Measurements from ENCODE around the gene EEF1G. TPM values are rescaled to one million over a fixed set of nuclear protein-coding genes. Genes with fewer than 3 reads are reported as not detected.

The EEF1G gene
- total and polyA plus RNA-seq, 2 of the 13 experiments (the other 11 are each of a cell fraction or from before 2014, with no cell fraction given) = 1,787 to 2,144 TPM

DNA sequence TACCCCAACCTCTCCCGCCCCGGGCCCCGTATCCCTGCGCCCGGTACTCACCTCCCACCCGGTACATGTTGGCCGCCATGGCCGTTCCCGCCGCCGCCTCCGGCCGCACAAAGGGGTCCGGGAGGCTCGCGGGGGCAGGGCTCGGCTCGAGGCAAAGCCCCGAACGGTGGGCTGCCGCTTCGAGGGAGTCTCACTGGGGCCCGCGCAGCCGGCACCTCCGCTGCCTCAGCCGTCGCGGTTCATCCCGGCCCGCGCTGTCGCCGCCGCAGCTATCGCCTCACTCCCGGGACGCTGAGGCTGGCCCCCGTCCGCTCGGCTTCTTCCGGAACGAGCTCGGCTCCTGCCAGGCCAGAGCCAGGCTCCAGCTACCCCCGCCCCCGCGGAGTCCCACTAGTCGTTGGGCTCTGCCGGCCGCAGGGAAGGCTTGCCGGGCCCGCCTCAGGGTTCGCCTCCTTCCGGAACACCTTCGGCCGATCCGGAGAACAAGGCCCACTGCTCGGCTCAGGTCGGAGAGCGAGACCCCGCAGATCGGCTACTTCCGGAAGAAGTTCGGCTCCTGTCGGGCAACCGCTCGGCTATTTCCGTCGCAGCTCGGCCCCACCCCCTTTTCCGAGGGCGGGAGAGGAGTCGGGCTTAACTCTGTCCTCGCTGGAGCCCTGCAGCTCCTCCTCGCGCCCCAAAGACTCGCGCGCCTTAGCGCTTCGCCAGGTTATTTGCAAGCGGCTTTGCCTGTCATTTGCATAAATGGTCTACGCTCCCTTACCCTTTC is 27.9 kb upstream of the EEF1G start, which contains the start of gene MTA2 (continued):
- TF ChIP-seq, protein P1, sequence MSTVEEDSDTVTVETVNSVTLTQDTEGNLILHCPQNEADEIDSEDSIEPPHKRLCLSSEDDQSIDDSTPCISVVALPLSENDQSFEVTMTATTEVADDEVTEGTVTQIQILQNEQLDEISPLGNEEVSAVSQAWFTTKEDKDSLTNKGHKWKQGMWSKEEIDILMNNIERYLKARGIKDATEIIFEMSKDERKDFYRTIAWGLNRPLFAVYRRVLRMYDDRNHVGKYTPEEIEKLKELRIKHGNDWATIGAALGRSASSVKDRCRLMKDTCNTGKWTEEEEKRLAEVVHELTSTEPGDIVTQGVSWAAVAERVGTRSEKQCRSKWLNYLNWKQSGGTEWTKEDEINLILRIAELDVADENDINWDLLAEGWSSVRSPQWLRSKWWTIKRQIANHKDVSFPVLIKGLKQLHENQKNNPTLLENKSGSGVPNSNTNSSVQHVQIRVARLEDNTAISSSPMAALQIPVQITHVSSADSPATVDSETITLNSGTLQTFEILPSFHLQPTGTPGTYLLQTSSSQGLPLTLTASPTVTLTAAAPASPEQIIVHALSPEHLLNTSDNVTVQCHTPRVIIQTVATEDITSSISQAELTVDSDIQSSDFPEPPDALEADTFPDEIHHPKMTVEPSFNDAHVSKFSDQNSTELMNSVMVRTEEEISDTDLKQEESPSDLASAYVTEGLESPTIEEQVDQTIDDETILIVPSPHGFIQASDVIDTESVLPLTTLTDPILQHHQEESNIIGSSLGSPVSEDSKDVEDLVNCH (CRISPR knock-in tag; IDR thresholded peaks at IDR 0.05) = no peak
- TF ChIP-seq, protein P2, sequence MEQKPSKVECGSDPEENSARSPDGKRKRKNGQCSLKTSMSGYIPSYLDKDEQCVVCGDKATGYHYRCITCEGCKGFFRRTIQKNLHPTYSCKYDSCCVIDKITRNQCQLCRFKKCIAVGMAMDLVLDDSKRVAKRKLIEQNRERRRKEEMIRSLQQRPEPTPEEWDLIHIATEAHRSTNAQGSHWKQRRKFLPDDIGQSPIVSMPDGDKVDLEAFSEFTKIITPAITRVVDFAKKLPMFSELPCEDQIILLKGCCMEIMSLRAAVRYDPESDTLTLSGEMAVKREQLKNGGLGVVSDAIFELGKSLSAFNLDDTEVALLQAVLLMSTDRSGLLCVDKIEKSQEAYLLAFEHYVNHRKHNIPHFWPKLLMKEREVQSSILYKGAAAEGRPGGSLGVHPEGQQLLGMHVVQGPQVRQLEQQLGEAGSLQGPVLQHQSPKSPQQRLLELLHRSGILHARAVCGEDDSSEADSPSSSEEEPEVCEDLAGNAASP (CRISPR knock-in tag; IDR thresholded peaks at IDR 0.05; ENCODE audit: borderline replicate concordance) = no peak
- TF ChIP-seq ZNF292 (CRISPR knock-in tag; IDR thresholded peaks at IDR 0.05; ENCODE audit: borderline replicate concordance, low read depth) = no peak
- TF ChIP-seq PAX8 (CRISPR knock-in tag; IDR thresholded peaks at IDR 0.05; ENCODE audit: borderline replicate concordance) = no peak
- TF ChIP-seq GZF1 (CRISPR knock-in tag; IDR thresholded peaks at IDR 0.05) = no peak
- TF ChIP-seq, protein P3, sequence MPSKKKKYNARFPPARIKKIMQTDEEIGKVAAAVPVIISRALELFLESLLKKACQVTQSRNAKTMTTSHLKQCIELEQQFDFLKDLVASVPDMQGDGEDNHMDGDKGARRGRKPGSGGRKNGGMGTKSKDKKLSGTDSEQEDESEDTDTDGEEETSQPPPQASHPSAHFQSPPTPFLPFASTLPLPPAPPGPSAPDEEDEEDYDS (CRISPR knock-in tag; IDR thresholded peaks at IDR 0.05) = peak; percentile 48; the same call in 1 of the 2 replicates
- TF ChIP-seq ZNF234 (CRISPR knock-in tag; conservative IDR thresholded peaks at IDR 0.05) = no peak
- TF ChIP-seq MAF1 (CRISPR knock-in tag; IDR thresholded peaks at IDR 0.05; ENCODE audit: borderline replicate concordance) = no peak
- no peak for TF ChIP-seq PITX1 (CRISPR knock-in tag; IDR thresholded peaks at IDR 0.05)
- no peak for TF ChIP-seq RAD21 (CRISPR knock-in tag; IDR thresholded peaks at IDR 0.05)
- TF ChIP-seq, protein P4, sequence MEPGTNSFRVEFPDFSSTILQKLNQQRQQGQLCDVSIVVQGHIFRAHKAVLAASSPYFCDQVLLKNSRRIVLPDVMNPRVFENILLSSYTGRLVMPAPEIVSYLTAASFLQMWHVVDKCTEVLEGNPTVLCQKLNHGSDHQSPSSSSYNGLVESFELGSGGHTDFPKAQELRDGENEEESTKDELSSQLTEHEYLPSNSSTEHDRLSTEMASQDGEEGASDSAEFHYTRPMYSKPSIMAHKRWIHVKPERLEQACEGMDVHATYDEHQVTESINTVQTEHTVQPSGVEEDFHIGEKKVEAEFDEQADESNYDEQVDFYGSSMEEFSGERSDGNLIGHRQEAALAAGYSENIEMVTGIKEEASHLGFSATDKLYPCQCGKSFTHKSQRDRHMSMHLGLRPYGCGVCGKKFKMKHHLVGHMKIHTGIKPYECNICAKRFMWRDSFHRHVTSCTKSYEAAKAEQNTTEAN (CRISPR knock-in tag; conservative IDR thresholded peaks at IDR 0.05) = no peak
- TF ChIP-seq CC2D1A (CRISPR knock-in tag; IDR thresholded peaks at IDR 0.05) = no peak
- TF ChIP-seq, protein P5, sequence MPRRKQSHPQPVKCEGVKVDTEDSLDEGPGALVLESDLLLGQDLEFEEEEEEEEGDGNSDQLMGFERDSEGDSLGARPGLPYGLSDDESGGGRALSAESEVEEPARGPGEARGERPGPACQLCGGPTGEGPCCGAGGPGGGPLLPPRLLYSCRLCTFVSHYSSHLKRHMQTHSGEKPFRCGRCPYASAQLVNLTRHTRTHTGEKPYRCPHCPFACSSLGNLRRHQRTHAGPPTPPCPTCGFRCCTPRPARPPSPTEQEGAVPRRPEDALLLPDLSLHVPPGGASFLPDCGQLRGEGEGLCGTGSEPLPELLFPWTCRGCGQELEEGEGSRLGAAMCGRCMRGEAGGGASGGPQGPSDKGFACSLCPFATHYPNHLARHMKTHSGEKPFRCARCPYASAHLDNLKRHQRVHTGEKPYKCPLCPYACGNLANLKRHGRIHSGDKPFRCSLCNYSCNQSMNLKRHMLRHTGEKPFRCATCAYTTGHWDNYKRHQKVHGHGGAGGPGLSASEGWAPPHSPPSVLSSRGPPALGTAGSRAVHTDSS (CRISPR knock-in tag; conservative IDR thresholded peaks at IDR 0.05) = no peak
- TF ChIP-seq ZFP37 (CRISPR knock-in tag; IDR thresholded peaks at IDR 0.05; ENCODE audit: borderline replicate concordance) = no peak
- TF ChIP-seq ZNF878 (CRISPR knock-in tag; IDR thresholded peaks at IDR 0.05) = no peak
- no peak for TF ChIP-seq EHMT2 (IDR thresholded peaks at IDR 0.05; ENCODE audit: borderline replicate concordance, low read depth, low read length)
- TF ChIP-seq EED (CRISPR knock-in tag; IDR thresholded peaks at IDR 0.05) = peak; percentile 40; the same call in 1 of the 2 replicates
- TF ChIP-seq, protein P6, sequence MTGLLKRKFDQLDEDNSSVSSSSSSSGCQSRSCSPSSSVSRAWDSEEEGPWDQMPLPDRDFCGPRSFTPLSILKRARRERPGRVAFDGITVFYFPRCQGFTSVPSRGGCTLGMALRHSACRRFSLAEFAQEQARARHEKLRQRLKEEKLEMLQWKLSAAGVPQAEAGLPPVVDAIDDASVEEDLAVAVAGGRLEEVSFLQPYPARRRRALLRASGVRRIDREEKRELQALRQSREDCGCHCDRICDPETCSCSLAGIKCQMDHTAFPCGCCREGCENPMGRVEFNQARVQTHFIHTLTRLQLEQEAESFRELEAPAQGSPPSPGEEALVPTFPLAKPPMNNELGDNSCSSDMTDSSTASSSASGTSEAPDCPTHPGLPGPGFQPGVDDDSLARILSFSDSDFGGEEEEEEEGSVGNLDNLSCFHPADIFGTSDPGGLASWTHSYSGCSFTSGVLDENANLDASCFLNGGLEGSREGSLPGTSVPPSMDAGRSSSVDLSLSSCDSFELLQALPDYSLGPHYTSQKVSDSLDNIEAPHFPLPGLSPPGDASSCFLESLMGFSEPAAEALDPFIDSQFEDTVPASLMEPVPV (CRISPR knock-in tag; IDR thresholded peaks at IDR 0.05) = peak; percentile 81; the same call in 1 of the 2 replicates
- no peak for TF ChIP-seq EP300 (IDR thresholded peaks at IDR 0.05; ENCODE audit: low read depth in 2 of 2, low read length in 2 of 2)
- no peak for TF ChIP-seq EP300 (CRISPR knock-in tag; IDR thresholded peaks at IDR 0.05; ENCODE audit: borderline replicate concordance)

Data from HepG2 (cell line).